NCI-H510A treated with DMSO at 0.1 percent for 48 hours (cell line): Measurements from ENCODE around the gene CFAP58.

Source experiments
- DNase-seq: peaks from one replicate; lab custom pipeline; 2025; lab: John Stamatoyannopoulos, UW

The CFAP58 gene

GRCh38 chr10:104336821-104337467 is 16.7 kb upstream of the CFAP58 start:
- no peak for DNase-seq

GRCh38 chr10:104337521-104337984 is 16.1 kb upstream of the CFAP58 start:
- no peak for DNase-seq

GRCh38 chr10:104337985-104338735 is 15.5 kb upstream of the CFAP58 start, which contains the start of gene ITPRIP:
ITPRIP (minus strand) TSS chr10:104338465; CDS start chr10:104316051, 22,414 bp downstream.
- DNase-seq = peak; percentile 54

- DNase-seq = no peak
These were observed 14.0 kb upstream of the CFAP58 start for GRCh38 chr10:104339469-104340110.

GRCh38 chr10:104340111-104340526 is 13.5 kb upstream of the CFAP58 start:
- no peak for DNase-seq

- no peak for DNase-seq
These were observed 13.0 kb upstream of the CFAP58 start for GRCh38 chr10:104340641-104341040.

GRCh38 chr10:104342941-104343411 is 10.7 kb upstream of the CFAP58 start:
- no peak for DNase-seq

GRCh38 chr10:104344219-104344618 is 9.4 kb upstream of the CFAP58 start:
- no peak for DNase-seq

GRCh38 chr10:104345515-104345914 is 8.1 kb upstream of the CFAP58 start:
- DNase-seq = no peak

- no peak for DNase-seq
These were observed 7.7 kb upstream of the CFAP58 start for GRCh38 chr10:104345941-104346340.

GRCh38 chr10:104347295-104348045 is 6.2 kb upstream of the CFAP58 start:
- no peak for DNase-seq

GRCh38 chr10:104348601-104349000 is 5.0 kb upstream of the CFAP58 start:
- DNase-seq = no peak

GRCh38 chr10:104349623-104350126 is 4.0 kb upstream of the CFAP58 start:
- DNase-seq = peak; percentile 58

- DNase-seq = peak; percentile 90
These were observed 3.5 kb upstream of the CFAP58 start for GRCh38 chr10:104350127-104350635.

- DNase-seq = no peak
These were observed 2.5 kb upstream of the CFAP58 start for GRCh38 chr10:104351061-104351702.

- no peak for DNase-seq
These were observed 1.7 kb upstream of the CFAP58 start for GRCh38 chr10:104351919-104352318.

GRCh38 chr10:104359811-104360210 is 6.2 kb downstream of the CFAP58 start:
- DNase-seq = no peak

GRCh38 chr10:104367904-104368303 is 14.3 kb downstream of the CFAP58 start:
- DNase-seq = no peak

- no peak for DNase-seq
These were observed 14.7 kb downstream of the CFAP58 start for GRCh38 chr10:104368381-104368780.

GRCh38 chr10:104371753-104372152 is 18.1 kb downstream of the CFAP58 start:
- no peak for DNase-seq

- no peak for DNase-seq
These were observed 21.0 kb downstream of the CFAP58 start for GRCh38 chr10:104374591-104374990.
